HepG2 (cell line): ENCODE measurements around the gene PLEKHA3. TPM values are rescaled to one million over a fixed set of nuclear protein-coding genes. Genes with fewer than 3 reads are reported as not detected.

Experiments used
- ATF4 ChIP-seq, 2 experiments: fragments of 450-650 bp in 1 of 2; sonication (generic) in 1 of 2; formaldehyde crosslinking; IDR thresholded peaks; 2 replicates each; pipeline versions ENCODE4 v1.5.0 to v1.8.0; 2020 to 2022; ENCODE audit warnings: mild to moderate bottlenecking in 1 of 2, missing genetic modification reagents in 1 of 2
- CENPT ChIP-seq: sonication (generic); formaldehyde crosslinking; IDR thresholded peaks from 2 replicates; pipeline ENCODE4 v1.8.0; 2022; ENCODE audit warnings: low read depth, mild to moderate bottlenecking, moderate library complexity, missing genetic modification reagents
- CHD4 ChIP-seq: fragments of 200-600 bp; sonication (generic); IDR thresholded peaks from 2 replicates; pipeline ENCODE4 v1.7.0; 2017; ENCODE audit warnings: mild to moderate bottlenecking, low read length, borderline replicate concordance
- FLYWCH1 ChIP-seq: sonication (generic); formaldehyde crosslinking; IDR thresholded peaks from 2 replicates; pipeline ENCODE4 v1.8.1; 2023; ENCODE audit warnings: mild to moderate bottlenecking, missing genetic modification reagents
- KIAA2018 ChIP-seq: sonication (generic); formaldehyde crosslinking; IDR thresholded peaks from 2 replicates; pipeline ENCODE4 v1.5.0; 2020; ENCODE audit warnings: mild to moderate bottlenecking, missing genetic modification reagents, borderline replicate concordance
- NRL ChIP-seq: sonication (generic); formaldehyde crosslinking; IDR thresholded peaks from 2 replicates; pipeline ENCODE4 v1.5.0; 2020; ENCODE audit warnings: missing genetic modification reagents, mild to moderate bottlenecking, moderate library complexity, borderline replicate concordance
- REL ChIP-seq: sonication (generic); formaldehyde crosslinking; conservative IDR thresholded peaks from 2 replicates; pipeline ENCODE4 v1.8.0; 2022; ENCODE audit warnings: mild to moderate bottlenecking, missing genetic modification reagents, moderate library complexity
- SMARCC2 ChIP-seq: fragments of 450-650 bp; IDR thresholded peaks from 2 replicates; pipeline ENCODE4 v1.6.1; 2017; ENCODE audit warnings: antibody characterized with exemption, mild to moderate bottlenecking
- TAF1 ChIP-seq: sonication (generic); formaldehyde crosslinking; IDR thresholded peaks from 2 replicates; pipeline ENCODE4 v1.4.0; 2020; ENCODE audit warnings: missing genetic modification reagents
- YEATS2 ChIP-seq: sonication (generic); formaldehyde crosslinking; IDR thresholded peaks from 2 replicates; pipeline ENCODE4 v1.4.0; 2020; ENCODE audit warnings: missing genetic modification reagents, borderline replicate concordance
- ZBTB37 ChIP-seq: sonication (generic); formaldehyde crosslinking; IDR thresholded peaks from 2 replicates; pipeline ENCODE4 v1.4.0; 2020; ENCODE audit warnings: mild to moderate bottlenecking, missing genetic modification reagents
- ZMYM2 ChIP-seq: sonication (generic); formaldehyde crosslinking; IDR thresholded peaks from 2 replicates; pipeline ENCODE4 v1.8.0; 2022; ENCODE audit warnings: mild to moderate bottlenecking, missing genetic modification reagents
- ZMYM4 ChIP-seq: sonication (generic); formaldehyde crosslinking; IDR thresholded peaks from 2 replicates; pipeline ENCODE4 v1.8.1; 2023; ENCODE audit warnings: mild to moderate bottlenecking, missing genetic modification reagents
- ZNF17 ChIP-seq: sonication (generic); formaldehyde crosslinking; IDR thresholded peaks from 2 replicates; pipeline ENCODE4 v1.5.0; 2020; ENCODE audit warnings: mild to moderate bottlenecking, missing genetic modification reagents
- ZNF207 ChIP-seq: fragments of 450-650 bp; IDR thresholded peaks from 2 replicates; pipeline ENCODE4 v1.6.1; 2016; ENCODE audit warnings: antibody characterized with exemption, borderline replicate concordance
- ZNF225 ChIP-seq: sonication (generic); formaldehyde crosslinking; IDR thresholded peaks from 2 replicates; pipeline ENCODE4 v1.4.0; 2020; ENCODE audit warnings: mild to moderate bottlenecking, missing genetic modification reagents
- ZNF446 ChIP-seq: sonication (generic); formaldehyde crosslinking; IDR thresholded peaks from 2 replicates; pipeline ENCODE4 v1.5.0; 2020; ENCODE audit warnings: mild to moderate bottlenecking, missing genetic modification reagents
- ZNF614 ChIP-seq: IDR thresholded peaks from 2 replicates; pipeline ENCODE4 v1.6.1; 2018; ENCODE audit warnings: missing biosample characterization, missing genetic modification reagents, inconsistent platforms, borderline replicate concordance
- ZNF652 ChIP-seq: IDR thresholded peaks from 2 replicates; pipeline ENCODE4 v1.6.1; 2016; ENCODE audit warnings: low read depth, borderline replicate concordance
- ZNF792 ChIP-seq: IDR thresholded peaks from 2 replicates; pipeline ENCODE4 v1.6.1; 2016
- ZNF816 ChIP-seq: sonication (generic); formaldehyde crosslinking; IDR thresholded peaks from 2 replicates; pipeline ENCODE4 v1.8.0; 2022; ENCODE audit warnings: missing genetic modification reagents, mild to moderate bottlenecking, borderline replicate concordance
- polyA plus RNA-seq, 8 experiments: library from polyadenylated mRNA; depleted of rRNA in 3 of 8; stranded (reverse) in 7 of 8; unstranded in 1 of 8; fragments of >200 nt; fragmentation: Illumina TruSeq in 4 of 8; extraction: Trizol in 4 of 8; gene quantifications; 2 replicates each; pipeline versions ENCODE4 v1.2.1 to v1.2.3, GENCODE V29; 2011 to 2016; ENCODE audit warnings: low read depth in 4 of 8, missing spikeins in 1 of 8, mixed read lengths in 1 of 8; ENCODE audit not compliant: insufficient read depth in 1 of 8
- total RNA-seq, 5 experiments: library from RNA; depleted of rRNA; stranded (reverse); fragments of >200 nt; fragmentation: Illumina TruSeq; extraction: Trizol; gene quantifications; 2 replicates each; pipeline ENCODE4 v1.2.3, GENCODE V29; 2016; ENCODE audit warnings: low read depth in 1 of 5

PLEKHA3 gene
- total and polyA plus RNA-seq, 2 of the 13 experiments (the other 11 are each of a cell fraction or from before 2014, with no cell fraction given) = 11.7 to 23.1 TPM

GRCh38 chr2:178479758-178480226 lies 465 bp upstream of the PLEKHA3 start (continued):
- TF ChIP-seq REL (CRISPR knock-in tag) (no peak), NRL (no peak), FLYWCH1 (CRISPR knock-in tag) (no peak), YEATS2 (CRISPR knock-in tag) (no peak), ZMYM2 (CRISPR knock-in tag) (no peak), CHD4 (no peak), ZNF816 (no peak), SMARCC2 (no peak), ZMYM4 (CRISPR knock-in tag) (no peak), ZNF225 (CRISPR knock-in tag) (no peak), TAF1 (CRISPR knock-in tag) (no peak), ZNF614 (CRISPR knock-in tag) (no peak), ZNF17 (CRISPR knock-in tag) (no peak), ZNF446 (CRISPR knock-in tag) (no peak), ATF4 (CRISPR knock-in tag; IDR thresholded peaks at IDR 0.05) (peak in 1 of 2 experiments; percentile 7; a peak in 1 of 4 replicates), ZNF652 (CRISPR knock-in tag) (no peak), KIAA2018 (0 out of 2 replicates have a peak, but pooled peaks have one; percentile 14), ZNF792 (CRISPR knock-in tag) (no peak; the same call in 1 of the 2 replicates), CENPT (CRISPR knock-in tag) (no peak), ZBTB37 (no peak), ZNF207 (no peak)
